DND-41 (cell line): ENCODE data around the gene ELF3.

ENCODE experiments used
- EZH2 ChIP-seq: IDR thresholded peaks from 3 replicates; pipeline ENCODE4 v1.6.1; 2012; ENCODE audit warnings: borderline replicate concordance, low read depth, mild to moderate bottlenecking, moderate library complexity, low read length, inconsistent platforms; ENCODE audit not compliant: severe bottlenecking
- TF ChIP-seq, protein P1 (sequence below): IDR thresholded peaks from 2 replicates; pipeline ENCODE4 v1.5.1; 2012; ENCODE audit warnings: borderline replicate concordance, low read length, moderate library complexity, mild to moderate bottlenecking; ENCODE audit not compliant: poor library complexity, severe bottlenecking; ENCODE audit errors: extremely low read depth

DNA sequence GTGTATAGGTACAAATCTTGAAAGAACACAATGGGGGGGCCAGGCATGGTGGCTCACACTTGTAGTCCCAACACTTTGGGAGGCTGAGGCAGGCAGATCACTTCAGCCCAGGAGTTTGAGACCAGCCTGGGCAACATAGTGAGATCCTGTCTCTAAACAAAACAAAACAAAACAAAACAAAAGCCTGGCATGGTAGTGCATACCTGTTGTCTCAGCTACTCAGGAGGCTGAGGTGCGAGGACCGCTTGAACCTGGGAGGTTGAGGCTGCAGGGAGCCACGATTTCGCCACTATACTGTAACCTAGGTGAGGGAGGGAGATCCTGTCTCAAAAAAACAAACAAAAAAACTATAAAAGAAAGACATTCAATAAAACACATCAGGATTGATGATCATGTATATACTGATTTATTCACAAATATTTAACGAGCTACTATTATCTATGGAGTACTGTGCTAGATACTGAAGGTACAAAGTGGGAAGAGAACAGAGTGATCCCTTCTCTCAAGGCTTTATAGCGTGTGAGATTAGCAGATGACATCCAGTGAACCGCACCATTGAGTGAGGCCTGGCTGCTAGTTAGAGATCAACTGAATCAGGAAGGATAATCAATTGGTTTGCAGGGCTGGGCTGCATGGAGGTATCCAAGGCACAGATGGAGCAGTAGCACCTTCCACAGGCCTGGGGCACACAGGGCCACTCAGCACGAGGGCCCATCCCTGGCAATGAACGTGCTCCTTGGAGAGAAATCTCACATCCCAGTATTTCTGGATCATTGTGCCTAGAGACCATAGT is 26.4 kb downstream of the ELF3 start:
- TF ChIP-seq, protein P1, sequence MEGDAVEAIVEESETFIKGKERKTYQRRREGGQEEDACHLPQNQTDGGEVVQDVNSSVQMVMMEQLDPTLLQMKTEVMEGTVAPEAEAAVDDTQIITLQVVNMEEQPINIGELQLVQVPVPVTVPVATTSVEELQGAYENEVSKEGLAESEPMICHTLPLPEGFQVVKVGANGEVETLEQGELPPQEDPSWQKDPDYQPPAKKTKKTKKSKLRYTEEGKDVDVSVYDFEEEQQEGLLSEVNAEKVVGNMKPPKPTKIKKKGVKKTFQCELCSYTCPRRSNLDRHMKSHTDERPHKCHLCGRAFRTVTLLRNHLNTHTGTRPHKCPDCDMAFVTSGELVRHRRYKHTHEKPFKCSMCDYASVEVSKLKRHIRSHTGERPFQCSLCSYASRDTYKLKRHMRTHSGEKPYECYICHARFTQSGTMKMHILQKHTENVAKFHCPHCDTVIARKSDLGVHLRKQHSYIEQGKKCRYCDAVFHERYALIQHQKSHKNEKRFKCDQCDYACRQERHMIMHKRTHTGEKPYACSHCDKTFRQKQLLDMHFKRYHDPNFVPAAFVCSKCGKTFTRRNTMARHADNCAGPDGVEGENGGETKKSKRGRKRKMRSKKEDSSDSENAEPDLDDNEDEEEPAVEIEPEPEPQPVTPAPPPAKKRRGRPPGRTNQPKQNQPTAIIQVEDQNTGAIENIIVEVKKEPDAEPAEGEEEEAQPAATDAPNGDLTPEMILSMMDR, result no peak
- TF ChIP-seq EZH2, result no peak
